HepG2 (cell line): ENCODE data around the gene S100A4. TPM values are rescaled to one million over a fixed set of nuclear protein-coding genes. Genes with fewer than 3 reads are reported as not detected.

ENCODE experiments used
- CEBPB ChIP-seq: IDR thresholded peaks from 2 replicates; pipeline ENCODE4 v1.6.1; 2011; ENCODE audit warnings: low read depth, low read length, improper control_type of control experiment, borderline replicate concordance
- ELF4 ChIP-seq: sonication (generic); formaldehyde crosslinking; IDR thresholded peaks from 2 replicates; pipeline ENCODE4 v1.5.0; 2020; ENCODE audit warnings: missing genetic modification reagents, mild to moderate bottlenecking, moderate library complexity, borderline replicate concordance
- ERF ChIP-seq: IDR thresholded peaks from 2 replicates; pipeline ENCODE4 v1.6.1; 2018; ENCODE audit warnings: missing biosample characterization, missing genetic modification reagents
- FLYWCH1 ChIP-seq: sonication (generic); formaldehyde crosslinking; IDR thresholded peaks from 2 replicates; pipeline ENCODE4 v1.8.1; 2023; ENCODE audit warnings: mild to moderate bottlenecking, missing genetic modification reagents
- GATA4 ChIP-seq: sonication (generic); IDR thresholded peaks from 2 replicates; pipeline ENCODE4 v1.6.1; 2016; ENCODE audit warnings: antibody characterized with exemption, low read depth, borderline replicate concordance
- GTF2F1 ChIP-seq: fragments of 150-350 bp; IDR thresholded peaks from 2 replicates; pipeline ENCODE4 v1.6.1; 2014; ENCODE audit warnings: low read length
- KDM4B ChIP-seq: sonication (generic); formaldehyde crosslinking; IDR thresholded peaks from 2 replicates; pipeline ENCODE4 v1.4.0; 2020; ENCODE audit warnings: missing genetic modification reagents
- KLF13 ChIP-seq: sonication (generic); formaldehyde crosslinking; IDR thresholded peaks from 2 replicates; pipeline ENCODE4 v1.4.0; 2020; ENCODE audit warnings: mild to moderate bottlenecking, missing genetic modification reagents
- NR2F6 ChIP-seq, 2 experiments: IDR thresholded peaks; 2 replicates each; pipeline ENCODE4 v1.6.1; 2016; ENCODE audit warnings: antibody characterized with exemption in 1 of 2, mild to moderate bottlenecking in 1 of 2
- RAD21 ChIP-seq: fragments of 450-650 bp; formaldehyde crosslinking; IDR thresholded peaks from 2 replicates; pipeline ENCODE4 v1.5.0; 2020; ENCODE audit warnings: mild to moderate bottlenecking
- SIX1 ChIP-seq: sonication (generic); formaldehyde crosslinking; IDR thresholded peaks from 2 replicates; pipeline ENCODE4 v1.4.0; 2020; ENCODE audit warnings: missing genetic modification reagents, borderline replicate concordance
- SMARCC2 ChIP-seq: fragments of 450-650 bp; IDR thresholded peaks from 2 replicates; pipeline ENCODE4 v1.6.1; 2017; ENCODE audit warnings: antibody characterized with exemption, mild to moderate bottlenecking
- ZFP37 ChIP-seq: sonication (generic); formaldehyde crosslinking; IDR thresholded peaks from 2 replicates; pipeline ENCODE4 v1.4.0; 2020; ENCODE audit warnings: missing genetic modification reagents, borderline replicate concordance
- ZNF251 ChIP-seq: sonication (generic); formaldehyde crosslinking; IDR thresholded peaks from 2 replicates; pipeline ENCODE4 v1.9.0; 2021; ENCODE audit warnings: mild to moderate bottlenecking, missing genetic modification reagents
- polyA plus RNA-seq, 8 experiments: library from polyadenylated mRNA; depleted of rRNA in 3 of 8; stranded (reverse) in 7 of 8; unstranded in 1 of 8; fragments of >200 nt; fragmentation: Illumina TruSeq in 4 of 8; extraction: Trizol in 4 of 8; gene quantifications; 2 replicates each; pipeline versions ENCODE4 v1.2.1 to v1.2.3, GENCODE V29; 2011 to 2016; ENCODE audit warnings: low read depth in 4 of 8, missing spikeins in 1 of 8, mixed read lengths in 1 of 8; ENCODE audit not compliant: insufficient read depth in 1 of 8
- total RNA-seq, 5 experiments: library from RNA; depleted of rRNA; stranded (reverse); fragments of >200 nt; fragmentation: Illumina TruSeq; extraction: Trizol; gene quantifications; 2 replicates each; pipeline ENCODE4 v1.2.3, GENCODE V29; 2016; ENCODE audit warnings: low read depth in 1 of 5
- TF ChIP-seq, protein P1 (sequence below): IDR thresholded peaks from 2 replicates; pipeline ENCODE4 v1.6.1; 2012; ENCODE audit warnings: inconsistent platforms
- TF ChIP-seq, protein P2 (sequence below): sonication (generic); formaldehyde crosslinking; IDR thresholded peaks from 2 replicates; pipeline ENCODE4 v1.5.1; 2020; ENCODE audit warnings: mild to moderate bottlenecking, moderate library complexity, missing genetic modification reagents
- TF ChIP-seq, protein P3 (sequence below): conservative IDR thresholded peaks from 2 replicates; pipeline ENCODE4 v1.6.1; 2018; ENCODE audit warnings: missing genetic modification reagents
- TF ChIP-seq, protein P4 (sequence below): sonication (generic); formaldehyde crosslinking; IDR thresholded peaks from 2 replicates; pipeline ENCODE4 v1.4.0; 2020; ENCODE audit warnings: missing genetic modification reagents
- TF ChIP-seq, protein P5 (sequence below): sonication (generic); formaldehyde crosslinking; IDR thresholded peaks from 2 replicates; pipeline ENCODE4 v1.4.0; 2020; ENCODE audit warnings: missing genetic modification reagents
- TF ChIP-seq, protein P6 (sequence below): fragments of 450-650 bp; IDR thresholded peaks from 2 replicates; pipeline ENCODE4 v1.6.1; 2016

The S100A4 gene
- total and polyA plus RNA-seq, 2 of the 13 experiments (the other 11 are each of a cell fraction or from before 2014, with no cell fraction given) = 12.9 to 20.2 TPM

DNA sequence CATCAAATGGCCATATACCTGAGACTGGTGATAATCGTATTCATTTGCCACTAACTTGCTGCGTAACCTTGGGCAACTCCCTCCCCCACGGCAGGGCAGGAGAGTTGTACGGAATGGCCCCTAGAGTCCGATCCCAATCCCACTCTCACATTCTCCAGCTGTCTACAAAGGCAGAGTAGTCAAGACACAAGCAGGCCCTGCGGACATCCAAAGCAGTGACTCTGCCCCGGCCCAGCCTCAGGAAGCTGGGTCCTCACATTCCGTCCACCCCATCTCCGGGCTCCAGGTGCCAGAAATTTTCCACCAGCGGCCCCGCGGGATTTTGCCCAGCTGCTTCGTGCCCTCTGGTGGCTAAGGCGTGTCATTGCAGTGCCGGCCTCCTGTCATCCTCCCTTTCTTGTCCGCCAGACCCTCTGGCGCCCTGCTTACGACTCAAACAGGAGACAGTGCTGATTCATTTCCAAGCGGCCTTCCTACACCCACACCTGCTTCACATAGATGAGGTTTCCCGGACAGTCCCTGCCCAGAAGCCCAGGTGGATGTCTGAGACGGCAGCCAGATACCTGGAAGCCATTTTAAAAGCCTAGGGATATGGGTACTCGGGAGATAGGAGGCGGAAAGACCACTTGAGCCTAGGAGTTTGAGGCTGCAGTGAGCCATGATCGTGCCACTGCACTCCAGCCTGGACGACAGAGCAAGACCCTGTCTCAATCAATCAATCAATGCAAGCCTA lies 22.9 kb upstream of the S100A4 start (continued):
- no peak for TF ChIP-seq ZNF251
- TF ChIP-seq ELF4 = no peak
- TF ChIP-seq RAD21 (CRISPR knock-in tag) = peak; percentile 98
- no peak for TF ChIP-seq GATA4
- TF ChIP-seq NR2F6 (IDR thresholded peaks at IDR 0.05) = no peak
- TF ChIP-seq NR2F6 (CRISPR knock-in tag; IDR thresholded peaks at IDR 0.05) = peak; percentile 53; the same call in 1 of the 2 replicates
- TF ChIP-seq CEBPB = no peak
- TF ChIP-seq, protein P1, sequence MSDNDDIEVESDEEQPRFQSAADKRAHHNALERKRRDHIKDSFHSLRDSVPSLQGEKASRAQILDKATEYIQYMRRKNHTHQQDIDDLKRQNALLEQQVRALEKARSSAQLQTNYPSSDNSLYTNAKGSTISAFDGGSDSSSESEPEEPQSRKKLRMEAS = 0 out of 2 replicates have a peak, but pooled peaks have one; percentile 22
- TF ChIP-seq, protein P2, sequence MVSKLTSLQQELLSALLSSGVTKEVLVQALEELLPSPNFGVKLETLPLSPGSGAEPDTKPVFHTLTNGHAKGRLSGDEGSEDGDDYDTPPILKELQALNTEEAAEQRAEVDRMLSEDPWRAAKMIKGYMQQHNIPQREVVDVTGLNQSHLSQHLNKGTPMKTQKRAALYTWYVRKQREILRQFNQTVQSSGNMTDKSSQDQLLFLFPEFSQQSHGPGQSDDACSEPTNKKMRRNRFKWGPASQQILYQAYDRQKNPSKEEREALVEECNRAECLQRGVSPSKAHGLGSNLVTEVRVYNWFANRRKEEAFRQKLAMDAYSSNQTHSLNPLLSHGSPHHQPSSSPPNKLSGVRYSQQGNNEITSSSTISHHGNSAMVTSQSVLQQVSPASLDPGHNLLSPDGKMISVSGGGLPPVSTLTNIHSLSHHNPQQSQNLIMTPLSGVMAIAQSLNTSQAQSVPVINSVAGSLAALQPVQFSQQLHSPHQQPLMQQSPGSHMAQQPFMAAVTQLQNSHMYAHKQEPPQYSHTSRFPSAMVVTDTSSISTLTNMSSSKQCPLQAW = peak; percentile 54; the same call in 1 of the 2 replicates
- no peak for TF ChIP-seq FLYWCH1
- TF ChIP-seq ZFP37 (CRISPR knock-in tag) = no peak
- no peak for TF ChIP-seq GTF2F1
- TF ChIP-seq, protein P3, sequence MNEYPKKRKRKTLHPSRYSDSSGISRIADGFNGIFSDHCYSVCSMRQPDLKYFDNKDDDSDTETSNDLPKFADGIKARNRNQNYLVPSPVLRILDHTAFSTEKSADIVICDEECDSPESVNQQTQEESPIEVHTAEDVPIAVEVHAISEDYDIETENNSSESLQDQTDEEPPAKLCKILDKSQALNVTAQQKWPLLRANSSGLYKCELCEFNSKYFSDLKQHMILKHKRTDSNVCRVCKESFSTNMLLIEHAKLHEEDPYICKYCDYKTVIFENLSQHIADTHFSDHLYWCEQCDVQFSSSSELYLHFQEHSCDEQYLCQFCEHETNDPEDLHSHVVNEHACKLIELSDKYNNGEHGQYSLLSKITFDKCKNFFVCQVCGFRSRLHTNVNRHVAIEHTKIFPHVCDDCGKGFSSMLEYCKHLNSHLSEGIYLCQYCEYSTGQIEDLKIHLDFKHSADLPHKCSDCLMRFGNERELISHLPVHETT = no peak
- TF ChIP-seq SIX1 (CRISPR knock-in tag) = no peak
- no peak for TF ChIP-seq SMARCC2
- TF ChIP-seq, protein P4, sequence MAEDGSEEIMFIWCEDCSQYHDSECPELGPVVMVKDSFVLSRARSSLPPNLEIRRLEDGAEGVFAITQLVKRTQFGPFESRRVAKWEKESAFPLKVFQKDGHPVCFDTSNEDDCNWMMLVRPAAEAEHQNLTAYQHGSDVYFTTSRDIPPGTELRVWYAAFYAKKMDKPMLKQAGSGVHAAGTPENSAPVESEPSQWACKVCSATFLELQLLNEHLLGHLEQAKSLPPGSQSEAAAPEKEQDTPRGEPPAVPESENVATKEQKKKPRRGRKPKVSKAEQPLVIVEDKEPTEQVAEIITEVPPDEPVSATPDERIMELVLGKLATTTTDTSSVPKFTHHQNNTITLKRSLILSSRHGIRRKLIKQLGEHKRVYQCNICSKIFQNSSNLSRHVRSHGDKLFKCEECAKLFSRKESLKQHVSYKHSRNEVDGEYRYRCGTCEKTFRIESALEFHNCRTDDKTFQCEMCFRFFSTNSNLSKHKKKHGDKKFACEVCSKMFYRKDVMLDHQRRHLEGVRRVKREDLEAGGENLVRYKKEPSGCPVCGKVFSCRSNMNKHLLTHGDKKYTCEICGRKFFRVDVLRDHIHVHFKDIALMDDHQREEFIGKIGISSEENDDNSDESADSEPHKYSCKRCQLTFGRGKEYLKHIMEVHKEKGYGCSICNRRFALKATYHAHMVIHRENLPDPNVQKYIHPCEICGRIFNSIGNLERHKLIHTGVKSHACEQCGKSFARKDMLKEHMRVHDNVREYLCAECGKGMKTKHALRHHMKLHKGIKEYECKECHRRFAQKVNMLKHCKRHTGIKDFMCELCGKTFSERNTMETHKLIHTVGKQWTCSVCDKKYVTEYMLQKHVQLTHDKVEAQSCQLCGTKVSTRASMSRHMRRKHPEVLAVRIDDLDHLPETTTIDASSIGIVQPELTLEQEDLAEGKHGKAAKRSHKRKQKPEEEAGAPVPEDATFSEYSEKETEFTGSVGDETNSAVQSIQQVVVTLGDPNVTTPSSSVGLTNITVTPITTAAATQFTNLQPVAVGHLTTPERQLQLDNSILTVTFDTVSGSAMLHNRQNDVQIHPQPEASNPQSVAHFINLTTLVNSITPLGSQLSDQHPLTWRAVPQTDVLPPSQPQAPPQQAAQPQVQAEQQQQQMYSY = peak; percentile 88
- TF ChIP-seq, protein P5, sequence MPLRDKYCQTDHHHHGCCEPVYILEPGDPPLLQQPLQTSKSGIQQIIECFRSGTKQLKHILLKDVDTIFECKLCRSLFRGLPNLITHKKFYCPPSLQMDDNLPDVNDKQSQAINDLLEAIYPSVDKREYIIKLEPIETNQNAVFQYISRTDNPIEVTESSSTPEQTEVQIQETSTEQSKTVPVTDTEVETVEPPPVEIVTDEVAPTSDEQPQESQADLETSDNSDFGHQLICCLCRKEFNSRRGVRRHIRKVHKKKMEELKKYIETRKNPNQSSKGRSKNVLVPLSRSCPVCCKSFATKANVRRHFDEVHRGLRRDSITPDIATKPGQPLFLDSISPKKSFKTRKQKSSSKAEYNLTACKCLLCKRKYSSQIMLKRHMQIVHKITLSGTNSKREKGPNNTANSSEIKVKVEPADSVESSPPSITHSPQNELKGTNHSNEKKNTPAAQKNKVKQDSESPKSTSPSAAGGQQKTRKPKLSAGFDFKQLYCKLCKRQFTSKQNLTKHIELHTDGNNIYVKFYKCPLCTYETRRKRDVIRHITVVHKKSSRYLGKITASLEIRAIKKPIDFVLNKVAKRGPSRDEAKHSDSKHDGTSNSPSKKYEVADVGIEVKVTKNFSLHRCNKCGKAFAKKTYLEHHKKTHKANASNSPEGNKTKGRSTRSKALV (CRISPR knock-in tag) = 0 out of 2 replicates have a peak, but pooled peaks have one; percentile 31
- no peak for TF ChIP-seq KDM4B
- TF ChIP-seq ERF (CRISPR knock-in tag) = peak; percentile 29; the same call in 1 of the 2 replicates
- TF ChIP-seq KLF13 = no peak
- TF ChIP-seq, protein P6, sequence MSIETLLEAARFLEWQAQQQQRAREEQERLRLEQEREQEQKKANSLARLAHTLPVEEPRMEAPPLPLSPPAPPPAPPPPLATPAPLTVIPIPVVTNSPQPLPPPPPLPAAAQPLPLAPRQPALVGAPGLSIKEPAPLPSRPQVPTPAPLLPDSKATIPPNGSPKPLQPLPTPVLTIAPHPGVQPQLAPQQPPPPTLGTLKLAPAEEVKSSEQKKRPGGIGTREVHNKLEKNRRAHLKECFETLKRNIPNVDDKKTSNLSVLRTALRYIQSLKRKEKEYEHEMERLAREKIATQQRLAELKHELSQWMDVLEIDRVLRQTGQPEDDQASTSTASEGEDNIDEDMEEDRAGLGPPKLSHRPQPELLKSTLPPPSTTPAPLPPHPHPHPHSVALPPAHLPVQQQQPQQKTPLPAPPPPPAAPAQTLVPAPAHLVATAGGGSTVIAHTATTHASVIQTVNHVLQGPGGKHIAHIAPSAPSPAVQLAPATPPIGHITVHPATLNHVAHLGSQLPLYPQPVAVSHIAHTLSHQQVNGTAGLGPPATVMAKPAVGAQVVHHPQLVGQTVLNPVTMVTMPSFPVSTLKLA = no peak
